AG09309 (cell line): ENCODE data around the gene DSP.

ENCODE experiments used
- DNase-seq: peaks from one replicate; pipeline ENCODE4 v3.0.0-alpha.2; 2010; ENCODE audit warnings: low read depth
- H3K4me3 ChIP-seq: 2 replicates; pipeline ENCODE4 v1.5.1; 2011; ENCODE audit warnings: mild to moderate bottlenecking, low read depth, low read length, moderate library complexity; ENCODE audit not compliant: control insufficient read depth
- TF ChIP-seq, protein P1 (sequence below): IDR thresholded peaks from 2 replicates; pipeline ENCODE4 v1.5.1; 2011; ENCODE audit warnings: mild to moderate bottlenecking, low read depth, low read length, inconsistent platforms; ENCODE audit not compliant: insufficient read depth, control insufficient read depth; ENCODE audit errors: missing control alignments

DSP gene

DNA sequence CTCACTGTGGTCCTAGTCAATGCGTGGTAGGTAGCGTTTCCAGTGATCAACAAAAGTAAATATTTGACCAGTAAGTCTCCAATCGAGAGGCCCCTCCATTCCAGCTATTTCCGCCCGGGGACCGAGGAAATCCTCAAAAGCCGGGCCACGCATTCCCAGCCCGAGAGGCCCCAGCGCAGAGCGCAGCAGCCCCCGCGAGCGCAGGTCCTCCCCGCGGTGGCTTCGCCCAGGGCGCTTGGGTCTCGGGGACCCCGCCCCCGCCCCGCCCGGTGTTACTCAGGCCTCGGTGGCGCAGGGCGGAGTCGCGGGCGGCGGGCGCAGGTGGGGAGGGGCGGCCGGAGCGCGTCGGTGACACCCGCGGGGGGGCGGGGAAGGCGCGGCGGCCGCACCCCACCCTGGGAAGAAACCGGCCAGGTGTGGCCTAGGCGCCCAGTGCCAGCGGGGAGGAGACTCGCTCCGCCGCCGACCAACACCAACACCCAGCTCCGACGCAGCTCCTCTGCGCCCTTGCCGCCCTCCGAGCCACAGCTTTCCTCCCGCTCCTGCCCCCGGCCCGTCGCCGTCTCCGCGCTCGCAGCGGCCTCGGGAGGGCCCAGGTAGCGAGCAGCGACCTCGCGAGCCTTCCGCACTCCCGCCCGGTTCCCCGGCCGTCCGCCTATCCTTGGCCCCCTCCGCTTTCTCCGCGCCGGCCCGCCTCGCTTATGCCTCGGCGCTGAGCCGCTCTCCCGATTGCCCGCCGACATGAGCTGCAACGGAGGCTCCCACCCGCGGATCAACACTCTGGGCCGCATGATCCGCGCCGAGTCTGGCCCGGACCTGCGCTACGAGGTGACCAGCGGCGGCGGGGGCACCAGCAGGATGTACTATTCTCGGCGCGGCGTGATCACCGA, at the start of gene DSP:
DSP (plus strand) TSS at position 497 of the 890 bp plus-strand sequence; CDS start at position 742, 245 bp downstream.
- TF ChIP-seq, protein P1, sequence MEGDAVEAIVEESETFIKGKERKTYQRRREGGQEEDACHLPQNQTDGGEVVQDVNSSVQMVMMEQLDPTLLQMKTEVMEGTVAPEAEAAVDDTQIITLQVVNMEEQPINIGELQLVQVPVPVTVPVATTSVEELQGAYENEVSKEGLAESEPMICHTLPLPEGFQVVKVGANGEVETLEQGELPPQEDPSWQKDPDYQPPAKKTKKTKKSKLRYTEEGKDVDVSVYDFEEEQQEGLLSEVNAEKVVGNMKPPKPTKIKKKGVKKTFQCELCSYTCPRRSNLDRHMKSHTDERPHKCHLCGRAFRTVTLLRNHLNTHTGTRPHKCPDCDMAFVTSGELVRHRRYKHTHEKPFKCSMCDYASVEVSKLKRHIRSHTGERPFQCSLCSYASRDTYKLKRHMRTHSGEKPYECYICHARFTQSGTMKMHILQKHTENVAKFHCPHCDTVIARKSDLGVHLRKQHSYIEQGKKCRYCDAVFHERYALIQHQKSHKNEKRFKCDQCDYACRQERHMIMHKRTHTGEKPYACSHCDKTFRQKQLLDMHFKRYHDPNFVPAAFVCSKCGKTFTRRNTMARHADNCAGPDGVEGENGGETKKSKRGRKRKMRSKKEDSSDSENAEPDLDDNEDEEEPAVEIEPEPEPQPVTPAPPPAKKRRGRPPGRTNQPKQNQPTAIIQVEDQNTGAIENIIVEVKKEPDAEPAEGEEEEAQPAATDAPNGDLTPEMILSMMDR: no peak
- DNase-seq: no peak

DNA sequence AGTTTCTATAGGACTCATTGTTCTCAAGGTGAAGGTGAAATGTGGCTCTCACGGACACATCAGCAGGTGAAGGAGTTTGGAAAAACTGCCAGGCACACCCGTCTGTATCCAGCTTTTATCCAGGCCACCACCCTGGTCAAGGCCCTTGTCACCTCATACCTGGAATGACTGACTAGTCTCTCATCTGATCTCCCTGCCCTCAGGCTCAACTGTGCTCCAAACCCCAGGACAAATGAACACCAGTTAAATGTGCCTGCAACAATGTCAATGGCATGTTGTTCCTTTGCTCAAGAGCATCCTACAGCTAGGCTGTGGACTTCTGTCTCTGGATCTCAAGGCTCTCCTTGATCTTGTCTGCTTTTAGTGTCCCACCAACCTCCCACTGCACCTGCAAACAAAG, 47.6 kb upstream of the DSP start:
- H3K4me3 ChIP-seq: no peak overlapping the region
- no peak for DNase-seq
- TF ChIP-seq, protein P1: no peak

More for the DNA sequence above, at the start of gene DSP:
- peak within 1 kb of the TSS; percentile 78 for H3K4me3 ChIP-seq

DNA sequence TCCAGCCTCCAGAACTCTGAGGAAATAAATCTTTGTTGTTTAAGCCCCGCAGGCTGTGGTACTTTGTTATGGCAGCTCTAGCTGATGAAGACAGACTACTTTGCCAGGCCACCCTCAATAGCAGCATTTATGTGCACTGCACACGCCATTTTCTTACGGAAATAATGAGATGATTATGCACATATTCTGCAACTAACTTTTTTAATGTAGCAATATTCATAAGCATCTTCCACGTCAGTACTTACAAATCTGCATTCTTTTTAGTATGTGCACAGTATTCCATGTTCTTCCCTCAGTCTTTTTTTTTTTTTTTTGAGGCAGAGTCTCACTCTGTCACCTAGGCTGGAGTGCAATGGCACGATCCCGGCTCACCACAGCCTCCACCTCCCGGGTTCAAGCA, 46.8 kb upstream of the DSP start:
- DNase-seq: no peak

GRCh38 chr6:7496266-7496875, 45.1 kb upstream of the DSP start:
- no peak for DNase-seq
- H3K4me3 ChIP-seq: no peak overlapping the region
- TF ChIP-seq, protein P1: no peak

More for the DNA sequence above, 46.8 kb upstream of the DSP start:
- TF ChIP-seq, protein P1: no peak
- H3K4me3 ChIP-seq: no peak overlapping the region

- TF ChIP-seq, protein P1: no peak
- H3K4me3 ChIP-seq: no peak overlapping the region
- DNase-seq: no peak
Measured at GRCh38 chr6:7500752-7501282, 40.7 kb upstream of the DSP start.

DNA sequence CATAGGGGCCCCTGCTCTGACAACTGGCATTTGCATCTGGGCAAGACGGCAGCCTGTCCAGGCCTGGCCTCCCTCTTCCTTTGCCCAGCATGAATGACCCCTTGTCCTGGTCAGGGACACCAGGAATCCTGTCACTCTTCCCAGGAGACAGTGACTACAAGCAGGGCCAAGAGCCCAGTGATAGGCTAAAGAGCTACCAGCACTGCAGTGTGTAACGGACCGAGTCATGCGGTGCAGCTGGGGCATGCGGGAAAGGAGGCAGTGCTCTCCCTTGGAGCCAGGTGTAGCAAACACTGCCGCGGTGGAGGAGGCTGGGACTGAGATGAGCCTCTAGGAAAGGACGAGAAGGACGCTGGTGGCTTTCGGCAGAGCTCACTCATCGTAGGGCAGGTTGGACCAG, 38.7 kb upstream of the DSP start:
- TF ChIP-seq, protein P1: no peak
- no peak for DNase-seq

More for the DNA sequence above, 38.7 kb upstream of the DSP start:
- H3K4me3 ChIP-seq: no peak overlapping the region
